Iris pigment epithelial cell (primary cell): ENCODE results near the gene ABLIM1.

Source experiments
- DNase-seq: peaks from one replicate; pipeline ENCODE4 v3.0.0-alpha.2; 2011; ENCODE audit warnings: low read depth

ABLIM1 gene

DNA sequence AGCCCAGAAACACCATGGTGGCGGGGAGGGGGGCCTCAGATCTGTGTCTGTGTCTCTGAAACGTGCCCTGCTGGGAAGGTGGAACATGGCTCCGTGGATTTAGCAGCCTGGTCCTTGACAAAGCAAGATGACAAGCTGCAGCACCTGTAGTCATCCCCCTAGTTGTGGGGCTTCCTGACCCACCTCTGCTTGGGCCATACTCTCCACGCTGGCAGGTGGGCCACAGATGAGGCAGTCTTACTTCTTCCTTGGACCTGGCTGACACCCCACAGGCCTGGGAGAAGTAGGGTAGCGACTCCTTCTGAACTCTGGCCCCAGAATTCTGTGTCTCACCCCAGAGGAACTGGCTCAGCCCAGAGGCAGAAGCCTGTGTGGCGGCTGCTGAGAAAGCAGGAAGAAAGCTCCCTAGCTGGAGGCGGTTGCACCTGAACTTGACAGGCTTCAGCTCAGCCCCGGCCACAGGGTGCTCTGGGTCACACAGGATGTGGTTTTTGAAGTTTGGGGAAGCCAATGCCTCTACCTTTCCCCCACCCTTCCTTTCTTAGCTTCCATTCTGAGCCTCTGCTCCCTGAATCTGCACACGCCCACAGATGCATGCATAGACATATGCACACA lies 113.9 kb downstream of the ABLIM1 start:
- no peak for DNase-seq

GRCh38 chr10:114543456-114543855 lies 114.6 kb downstream of the ABLIM1 start:
- DNase-seq, result no peak

DNA sequence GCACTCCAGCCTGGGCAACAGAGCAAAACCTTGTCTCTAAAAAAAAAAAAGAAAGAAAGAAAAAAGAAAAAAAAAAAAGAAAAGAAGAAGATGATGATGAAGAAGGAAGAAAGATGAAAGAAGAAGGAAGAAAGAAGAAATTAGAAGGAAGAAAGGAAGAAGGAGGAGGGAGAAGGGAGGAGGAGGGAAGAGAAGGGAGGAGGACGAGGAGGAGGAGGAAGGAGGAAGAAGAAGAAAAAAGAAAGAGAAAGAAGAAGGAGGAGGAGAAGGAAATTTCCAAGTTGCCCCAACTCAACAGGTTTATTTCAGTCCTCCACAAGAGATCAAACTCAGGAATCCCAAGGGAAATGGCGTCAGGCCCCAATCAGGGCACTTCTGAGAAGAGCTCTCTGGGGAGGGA lies 115.7 kb downstream of the ABLIM1 start:
- no peak for DNase-seq

DNA sequence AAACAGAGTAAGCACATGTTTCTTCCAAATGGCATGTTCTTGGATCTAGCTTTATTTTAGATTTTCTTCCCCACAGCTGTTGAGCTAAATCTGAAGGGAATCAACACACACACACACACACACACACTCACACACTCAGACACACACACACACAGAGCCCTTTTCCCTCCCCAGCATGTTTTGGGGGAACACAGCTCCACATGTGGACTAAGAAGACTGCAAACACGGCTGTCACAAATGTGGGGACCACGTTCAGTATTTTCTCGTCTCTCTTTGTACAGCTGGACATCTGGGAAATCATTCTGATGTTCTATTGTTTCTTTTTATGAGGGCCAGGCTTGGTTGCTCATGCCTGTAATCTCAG lies 116.3 kb downstream of the ABLIM1 start:
- DNase-seq, result no peak

DNA sequence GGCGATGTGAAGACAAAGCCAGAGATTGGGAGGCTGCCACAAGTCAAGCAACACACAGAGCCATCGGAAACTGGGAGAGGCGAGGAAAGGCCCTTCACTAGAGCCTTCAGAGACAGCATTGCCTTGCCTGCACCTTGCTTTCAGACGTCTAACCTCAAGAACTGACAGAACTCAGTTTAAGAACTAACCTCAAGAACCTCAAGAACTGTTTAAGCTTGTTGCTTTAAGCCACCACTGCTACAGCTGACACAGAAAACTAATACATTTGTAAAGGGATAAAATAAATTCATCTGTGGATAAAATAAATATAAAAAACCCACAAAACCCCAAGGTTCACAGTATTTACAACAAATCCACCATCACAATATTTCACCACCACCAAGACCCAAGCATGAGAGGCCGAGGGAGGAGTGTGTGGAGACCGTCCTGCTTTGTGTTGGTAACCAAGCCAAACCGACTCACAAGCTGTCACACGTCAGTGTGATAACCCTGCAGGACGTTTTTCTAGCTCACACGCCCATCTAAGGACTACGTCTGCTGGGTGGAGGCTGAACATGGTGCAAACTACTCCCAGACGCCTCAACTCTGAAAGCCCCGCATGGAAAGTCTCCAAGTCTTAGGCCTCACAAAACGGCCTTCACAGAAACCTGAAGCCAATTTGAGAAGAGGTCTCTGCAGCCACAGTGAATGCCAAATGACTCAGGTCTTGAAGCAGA lies 116.8 kb downstream of the ABLIM1 start:
- peak; percentile 66 for DNase-seq

DNA sequence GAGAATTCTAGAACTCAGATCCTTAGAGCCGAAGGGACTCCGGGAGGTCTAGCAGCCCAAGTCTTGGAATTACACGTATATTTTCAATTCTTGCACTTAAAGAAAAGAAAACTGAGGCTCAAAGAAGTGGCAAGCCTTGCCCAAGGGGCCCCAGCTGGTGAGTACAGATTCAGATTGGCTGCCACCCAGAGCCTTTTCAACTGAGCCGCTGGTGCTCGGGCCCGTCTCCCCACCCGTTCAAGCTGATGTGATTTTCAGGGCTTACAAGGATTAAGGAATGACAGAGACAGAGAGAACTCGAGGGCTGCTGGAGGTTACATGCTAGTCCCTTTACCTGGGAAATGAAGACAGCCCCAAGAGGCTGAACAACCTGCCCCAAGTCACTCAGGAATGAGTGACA lies 117.8 kb downstream of the ABLIM1 start:
- DNase-seq, result no peak

GRCh38 chr10:114539623-114540022 lies 118.5 kb downstream of the ABLIM1 start:
- DNase-seq, result no peak

GRCh38 chr10:114538181-114538906 lies 119.7 kb downstream of the ABLIM1 start:
- no peak for DNase-seq

- DNase-seq, result no peak
Observed at GRCh38 chr10:114537736-114538135, 120.3 kb downstream of the ABLIM1 start.

- DNase-seq, result no peak
Observed at GRCh38 chr10:114534571-114534981, 123.5 kb downstream of the ABLIM1 start.

DNA sequence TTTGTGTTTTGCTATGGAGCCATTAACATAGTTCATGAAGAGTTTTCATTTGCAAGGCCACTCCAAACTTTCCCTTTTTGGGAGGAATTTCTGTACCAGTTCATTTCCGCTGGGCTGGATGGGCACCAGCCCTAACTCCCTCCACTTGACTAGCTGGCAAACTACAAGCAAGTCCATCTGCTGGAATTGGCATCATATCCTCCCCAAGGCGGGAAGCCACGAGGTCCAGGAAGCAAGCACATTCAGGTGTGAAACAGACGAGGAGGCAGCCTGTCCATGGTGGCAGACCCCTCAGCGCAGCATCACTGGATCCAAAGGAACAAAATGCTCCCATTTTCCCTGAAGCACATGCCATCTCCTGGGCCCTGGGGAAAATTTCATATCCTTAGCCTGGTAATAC lies 125.8 kb downstream of the ABLIM1 start:
- DNase-seq, result no peak

GRCh38 chr10:114526504-114527238 lies 131.4 kb downstream of the ABLIM1 start:
- DNase-seq, result peak; percentile 72

DNA sequence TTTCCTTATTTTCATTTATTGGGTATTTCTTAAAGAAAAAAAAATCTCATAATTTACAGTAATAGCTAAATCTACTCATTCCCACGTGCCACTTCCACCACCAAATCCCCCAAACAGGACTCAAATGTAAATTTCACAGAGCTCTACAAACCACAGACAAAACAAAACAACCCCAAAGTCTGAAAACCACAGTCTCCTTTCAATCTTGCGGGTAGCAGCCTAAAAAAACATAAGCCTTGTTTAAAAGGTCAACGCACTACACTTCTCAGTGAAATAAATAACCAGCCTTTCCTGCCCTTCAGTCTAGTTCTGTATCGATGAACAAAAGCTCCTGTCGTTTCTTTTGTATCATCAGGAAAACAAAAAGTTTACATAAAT lies 132.0 kb downstream of the ABLIM1 start:
- DNase-seq, result peak; percentile 47

DNA sequence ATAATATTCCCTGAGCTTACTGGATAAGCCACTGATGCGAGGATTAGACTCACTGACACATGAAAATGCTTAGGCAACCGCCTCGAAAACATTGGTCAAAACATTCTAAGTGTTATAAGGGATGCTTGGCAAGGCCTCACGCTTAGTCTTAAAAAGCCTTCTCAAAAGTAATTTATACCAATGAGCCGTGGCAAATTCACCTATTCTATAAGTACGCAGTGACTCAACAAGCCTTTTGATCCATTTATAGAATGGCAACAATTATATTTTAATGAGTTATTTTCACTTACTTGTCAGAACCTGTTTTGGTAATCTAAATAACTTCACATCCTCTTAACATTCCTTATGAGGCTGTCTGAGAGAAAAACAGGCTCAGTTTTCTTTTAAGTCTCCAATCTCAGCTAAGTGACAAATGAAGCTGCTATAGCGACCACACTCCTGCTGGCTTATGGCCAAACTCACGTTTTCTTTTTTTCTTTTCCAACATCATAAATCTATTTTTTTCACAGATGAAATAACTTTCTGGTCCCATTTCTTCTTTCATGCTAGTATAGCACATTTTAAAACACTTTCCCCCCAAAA lies 132.6 kb downstream of the ABLIM1 start:
- DNase-seq, result peak; percentile 11

GRCh38 chr10:114523876-114524275 lies 134.2 kb downstream of the ABLIM1 start:
- no peak for DNase-seq

GRCh38 chr10:114521255-114521654 lies 136.8 kb downstream of the ABLIM1 start:
- DNase-seq, result no peak

GRCh38 chr10:114520453-114520852 lies 137.6 kb downstream of the ABLIM1 start:
- DNase-seq, result peak; percentile 84

- no peak for DNase-seq
Observed at GRCh38 chr10:114519756-114520293, 138.2 kb downstream of the ABLIM1 start.

DNA sequence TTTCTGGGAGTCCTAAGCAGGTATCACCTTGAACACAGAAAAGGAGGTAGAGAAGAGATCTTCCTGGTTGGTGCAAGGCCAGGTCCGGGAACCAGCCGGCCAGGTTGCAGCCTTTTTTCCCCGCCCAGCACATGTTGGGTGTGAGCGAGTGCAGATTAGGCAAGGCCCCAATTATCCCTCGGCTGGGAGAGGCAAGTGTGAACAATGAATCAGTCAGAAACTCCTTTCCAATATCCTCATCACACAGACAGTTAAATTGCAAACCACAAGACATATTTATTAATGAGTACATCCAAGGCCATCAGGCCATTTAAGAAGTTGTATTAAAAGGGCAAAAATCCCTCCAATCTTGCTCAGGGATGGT lies 138.8 kb downstream of the ABLIM1 start:
- DNase-seq, result no peak

GRCh38 chr10:114518401-114519305 lies 139.4 kb downstream of the ABLIM1 start:
- DNase-seq, result no peak
